HL-60 (cell line): ENCODE measurements around the gene SLC10A7.

Experiments
- GABPA ChIP-seq: IDR thresholded peaks from 2 replicates; pipeline ENCODE4 v1.6.1; 2012; ENCODE audit warnings: low read depth
- POLR2AphosphoS5 ChIP-seq: IDR thresholded peaks from 2 replicates; pipeline ENCODE4 v1.6.1; 2012; ENCODE audit warnings: low read depth
- REST ChIP-seq: IDR thresholded peaks from 2 replicates; pipeline ENCODE4 v1.6.1; 2012; ENCODE audit warnings: low read depth; ENCODE audit not compliant: insufficient replicate concordance
- SPI1 ChIP-seq: IDR thresholded peaks from 2 replicates; pipeline ENCODE4 v1.6.1; 2012; ENCODE audit warnings: low read depth, mild to moderate bottlenecking, borderline replicate concordance
- TF ChIP-seq, protein P1 (sequence below): IDR thresholded peaks from one replicate; pipeline ENCODE4 v1.5.1; 2011; ENCODE audit warnings: low read length, control low read depth, inconsistent platforms; ENCODE audit not compliant: insufficient read depth

- no peak for TF ChIP-seq GABPA
- TF ChIP-seq SPI1: no peak
- TF ChIP-seq, protein P1, sequence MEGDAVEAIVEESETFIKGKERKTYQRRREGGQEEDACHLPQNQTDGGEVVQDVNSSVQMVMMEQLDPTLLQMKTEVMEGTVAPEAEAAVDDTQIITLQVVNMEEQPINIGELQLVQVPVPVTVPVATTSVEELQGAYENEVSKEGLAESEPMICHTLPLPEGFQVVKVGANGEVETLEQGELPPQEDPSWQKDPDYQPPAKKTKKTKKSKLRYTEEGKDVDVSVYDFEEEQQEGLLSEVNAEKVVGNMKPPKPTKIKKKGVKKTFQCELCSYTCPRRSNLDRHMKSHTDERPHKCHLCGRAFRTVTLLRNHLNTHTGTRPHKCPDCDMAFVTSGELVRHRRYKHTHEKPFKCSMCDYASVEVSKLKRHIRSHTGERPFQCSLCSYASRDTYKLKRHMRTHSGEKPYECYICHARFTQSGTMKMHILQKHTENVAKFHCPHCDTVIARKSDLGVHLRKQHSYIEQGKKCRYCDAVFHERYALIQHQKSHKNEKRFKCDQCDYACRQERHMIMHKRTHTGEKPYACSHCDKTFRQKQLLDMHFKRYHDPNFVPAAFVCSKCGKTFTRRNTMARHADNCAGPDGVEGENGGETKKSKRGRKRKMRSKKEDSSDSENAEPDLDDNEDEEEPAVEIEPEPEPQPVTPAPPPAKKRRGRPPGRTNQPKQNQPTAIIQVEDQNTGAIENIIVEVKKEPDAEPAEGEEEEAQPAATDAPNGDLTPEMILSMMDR: no peak
- no peak for TF ChIP-seq POLR2AphosphoS5
- TF ChIP-seq REST: no peak
Measured at GRCh38 chr4:146333187-146333894, 188.4 kb downstream of the SLC10A7 start.
